HepG2 (cell line): ENCODE results near the gene ECSIT. TPM values are rescaled to one million over a fixed set of nuclear protein-coding genes. Genes with fewer than 3 reads are reported as not detected.

Experiments
- CBFB ChIP-seq: sonication (generic); formaldehyde crosslinking; IDR thresholded peaks from 2 replicates; pipeline ENCODE4 v1.4.0; 2020; ENCODE audit warnings: missing genetic modification reagents
- CEBPB ChIP-seq: IDR thresholded peaks from 2 replicates; pipeline ENCODE4 v1.6.1; 2011; ENCODE audit warnings: low read depth, low read length, improper control_type of control experiment, borderline replicate concordance
- CREB3 ChIP-seq: sonication (generic); formaldehyde crosslinking; IDR thresholded peaks from 2 replicates; pipeline ENCODE4 v1.5.0; 2020; ENCODE audit warnings: missing genetic modification reagents
- DNMT1 ChIP-seq: sonication (generic); formaldehyde crosslinking; IDR thresholded peaks from 2 replicates; pipeline ENCODE4 v1.5.1; 2020; ENCODE audit warnings: mild to moderate bottlenecking, missing genetic modification reagents
- FOSL1 ChIP-seq: sonication (generic); formaldehyde crosslinking; IDR thresholded peaks from 2 replicates; pipeline ENCODE4 v1.9.0; 2021; ENCODE audit warnings: missing genetic modification reagents, borderline replicate concordance
- GATA4 ChIP-seq: sonication (generic); IDR thresholded peaks from 2 replicates; pipeline ENCODE4 v1.6.1; 2016; ENCODE audit warnings: antibody characterized with exemption, low read depth, borderline replicate concordance
- GATAD1 ChIP-seq: IDR thresholded peaks from 2 replicates; pipeline ENCODE4 v1.6.1; 2016; ENCODE audit warnings: missing genetic modification reagents, missing compliant biosample characterization
- IKZF5 ChIP-seq: IDR thresholded peaks from 2 replicates; pipeline ENCODE4 v1.6.1; 2018; ENCODE audit warnings: missing genetic modification reagents, mild to moderate bottlenecking, missing compliant biosample characterization
- MEIS1 ChIP-seq: sonication (generic); formaldehyde crosslinking; IDR thresholded peaks from 2 replicates; pipeline ENCODE4 v1.9.0; 2021; ENCODE audit warnings: mild to moderate bottlenecking, missing genetic modification reagents, moderate library complexity, borderline replicate concordance
- NCOA1 ChIP-seq: sonication (generic); formaldehyde crosslinking; IDR thresholded peaks from 2 replicates; pipeline ENCODE4 v1.9.0; 2021; ENCODE audit warnings: missing genetic modification reagents
- NR2F2 ChIP-seq: IDR thresholded peaks from 2 replicates; pipeline ENCODE4 v1.6.1; 2012; ENCODE audit warnings: low read depth, inconsistent platforms, borderline replicate concordance
- NR2F6 ChIP-seq, 2 experiments: IDR thresholded peaks; 2 replicates each; pipeline ENCODE4 v1.6.1; 2016; ENCODE audit warnings: antibody characterized with exemption in 1 of 2, mild to moderate bottlenecking in 1 of 2
- PRMT3 ChIP-seq: sonication (generic); formaldehyde crosslinking; IDR thresholded peaks from 2 replicates; pipeline ENCODE4 v1.8.1; 2022; ENCODE audit warnings: low read depth, mild to moderate bottlenecking, moderate library complexity, missing genetic modification reagents, borderline replicate concordance
- SP2 ChIP-seq: sonication (generic); formaldehyde crosslinking; IDR thresholded peaks from 2 replicates; pipeline ENCODE4 v1.5.1; 2020; ENCODE audit warnings: mild to moderate bottlenecking, missing genetic modification reagents
- STAT5B ChIP-seq: sonication (generic); formaldehyde crosslinking; IDR thresholded peaks from 2 replicates; pipeline ENCODE4 v1.4.0; 2020; ENCODE audit warnings: missing genetic modification reagents
- TEAD2 ChIP-seq: sonication (generic); formaldehyde crosslinking; IDR thresholded peaks from 2 replicates; pipeline ENCODE4 v1.9.0; 2021; ENCODE audit warnings: missing genetic modification reagents
- TSC22D2 ChIP-seq: sonication (generic); formaldehyde crosslinking; IDR thresholded peaks from 2 replicates; pipeline ENCODE4 v1.5.1; 2020; ENCODE audit warnings: missing genetic modification reagents, mild to moderate bottlenecking, borderline replicate concordance
- XBP1 ChIP-seq: sonication (generic); formaldehyde crosslinking; IDR thresholded peaks from 2 replicates; pipeline ENCODE4 v1.5.0; 2020; ENCODE audit warnings: missing genetic modification reagents
- ZFP91 ChIP-seq: sonication (generic); formaldehyde crosslinking; IDR thresholded peaks from 2 replicates; pipeline ENCODE4 v1.9.0; 2022; ENCODE audit warnings: missing genetic modification reagents, mild to moderate bottlenecking, borderline replicate concordance
- ZNF12 ChIP-seq: sonication (generic); formaldehyde crosslinking; IDR thresholded peaks from 2 replicates; pipeline ENCODE4 v1.5.0; 2020; ENCODE audit warnings: missing genetic modification reagents
- ZNF143 ChIP-seq: sonication (generic); formaldehyde crosslinking; IDR thresholded peaks from 2 replicates; pipeline ENCODE4 v1.4.0; 2020; ENCODE audit warnings: missing genetic modification reagents
- ZNF530 ChIP-seq: sonication (generic); formaldehyde crosslinking; IDR thresholded peaks from 2 replicates; pipeline ENCODE4 v1.5.0; 2020; ENCODE audit warnings: low read depth, mild to moderate bottlenecking, missing genetic modification reagents
- ZNF598 ChIP-seq: sonication (generic); formaldehyde crosslinking; IDR thresholded peaks from 2 replicates; pipeline ENCODE4 v1.5.1; 2020; ENCODE audit warnings: mild to moderate bottlenecking, missing genetic modification reagents, borderline replicate concordance
- ZNF616 ChIP-seq: sonication (generic); formaldehyde crosslinking; IDR thresholded peaks from 2 replicates; pipeline ENCODE4 v1.5.0; 2020; ENCODE audit warnings: low read depth, mild to moderate bottlenecking, missing genetic modification reagents
- ZNF781 ChIP-seq: sonication (generic); formaldehyde crosslinking; IDR thresholded peaks from 2 replicates; pipeline ENCODE4 v1.5.1; 2020; ENCODE audit warnings: borderline replicate concordance, mild to moderate bottlenecking, missing genetic modification reagents; ENCODE audit errors: not compliant biosample characterization
- ZNF792 ChIP-seq: IDR thresholded peaks from 2 replicates; pipeline ENCODE4 v1.6.1; 2016
- ZNF841 ChIP-seq: sonication (generic); formaldehyde crosslinking; IDR thresholded peaks from 2 replicates; pipeline ENCODE4 v1.8.1; 2023; ENCODE audit warnings: missing genetic modification reagents, borderline replicate concordance
- ZSCAN9 ChIP-seq: IDR thresholded peaks from 2 replicates; pipeline ENCODE4 v1.6.1; 2016; ENCODE audit warnings: borderline replicate concordance
- polyA plus RNA-seq, 8 experiments: library from polyadenylated mRNA; depleted of rRNA in 3 of 8; stranded (reverse) in 7 of 8; unstranded in 1 of 8; fragments of >200 nt; fragmentation: Illumina TruSeq in 4 of 8; extraction: Trizol in 4 of 8; gene quantifications; 2 replicates each; pipeline versions ENCODE4 v1.2.1 to v1.2.3, GENCODE V29; 2011 to 2016; ENCODE audit warnings: low read depth in 4 of 8, missing spikeins in 1 of 8, mixed read lengths in 1 of 8; ENCODE audit not compliant: insufficient read depth in 1 of 8
- total RNA-seq, 5 experiments: library from RNA; depleted of rRNA; stranded (reverse); fragments of >200 nt; fragmentation: Illumina TruSeq; extraction: Trizol; gene quantifications; 2 replicates each; pipeline ENCODE4 v1.2.3, GENCODE V29; 2016; ENCODE audit warnings: low read depth in 1 of 5

ECSIT gene
- total and polyA plus RNA-seq, 2 of the 13 experiments (the other 11 are each of a cell fraction or from before 2014, with no cell fraction given) = 36.4 to 62.3 TPM

- TF ChIP-seq GATA4 = peak; percentile 31; the same call in 1 of the 2 replicates
- TF ChIP-seq MEIS1 (CRISPR knock-in tag) = no peak
- 0 out of 2 replicates have a peak, but pooled peaks have one; percentile 38 for TF ChIP-seq CBFB (CRISPR knock-in tag)
- no peak for TF ChIP-seq NR2F6 (IDR thresholded peaks at IDR 0.05)
- TF ChIP-seq NR2F6 (CRISPR knock-in tag; IDR thresholded peaks at IDR 0.05) = no peak
- TF ChIP-seq ZNF143 = peak; percentile 36; the same call in 1 of the 2 replicates
- TF ChIP-seq ZNF616 (CRISPR knock-in tag) = no peak
- no peak for TF ChIP-seq IKZF5 (CRISPR knock-in tag)
- 0 out of 2 replicates have a peak, but pooled peaks have one; percentile 30 for TF ChIP-seq TSC22D2 (CRISPR knock-in tag)
- TF ChIP-seq ZSCAN9 (CRISPR knock-in tag) = peak; percentile 69; the same call in 1 of the 2 replicates
- TF ChIP-seq DNMT1 = no peak
- no peak for TF ChIP-seq PRMT3 (CRISPR knock-in tag)
- no peak for TF ChIP-seq STAT5B
- no peak for TF ChIP-seq NR2F2
- no peak for TF ChIP-seq ZNF530 (CRISPR knock-in tag)
- no peak for TF ChIP-seq FOSL1
- TF ChIP-seq ZNF12 (CRISPR knock-in tag) = no peak
- peak; percentile 91 for TF ChIP-seq GATAD1 (CRISPR knock-in tag)
- TF ChIP-seq ZNF792 = peak; percentile 62; the same call in 1 of the 2 replicates
- TF ChIP-seq CEBPB = no peak
- no peak for TF ChIP-seq TEAD2 (CRISPR knock-in tag)
- no peak for TF ChIP-seq ZNF841
- peak; percentile 95; the same call in 1 of the 2 replicates for TF ChIP-seq ZNF598 (CRISPR knock-in tag)
- peak; percentile 92 for TF ChIP-seq ZNF781
- peak; percentile 56; the same call in 1 of the 2 replicates for TF ChIP-seq SP2 (CRISPR knock-in tag)
- TF ChIP-seq NCOA1 (CRISPR knock-in tag) = no peak
- no peak for TF ChIP-seq CREB3 (CRISPR knock-in tag)
- no peak for TF ChIP-seq XBP1 (CRISPR knock-in tag)
- TF ChIP-seq ZFP91 (CRISPR knock-in tag) = no peak; the same call in 1 of the 2 replicates
Measured at GRCh38 chr19:11558881-11559828, 30.2 kb upstream of the ECSIT start, which contains the start of gene ELOF1 (continued).
